SK-N-SH treated with all-trans-retinoic acid at 6 μM for 48 hours (cell line): ENCODE data around the gene SH2B3.

ENCODE experiments used
- ATAC-seq: fragments of 200-7000 bp; cut with Tn5 transposase; 3 replicates; pipeline ENCODE4 v1.9.1; 2020; ENCODE audit warnings: mild to moderate bottlenecking, moderate library complexity
- BACH2 ChIP-seq: fragments of 250-450 bp; sonication (Bioruptor Pico); IDR thresholded peaks from 2 replicates; pipeline ENCODE4 v1.9.0; 2021; ENCODE audit warnings: mild to moderate bottlenecking, borderline replicate concordance
- CSDC2 ChIP-seq: fragments of 250-450 bp; sonication (Bioruptor Pico); IDR thresholded peaks from 2 replicates; pipeline ENCODE4 v1.5.0; 2020; ENCODE audit warnings: mild to moderate bottlenecking, moderate library complexity
- ESRRG ChIP-seq: fragments of 250-450 bp; sonication (Bioruptor Pico); IDR thresholded peaks from 2 replicates; pipeline ENCODE4 v1.6.1; 2021; ENCODE audit warnings: mild to moderate bottlenecking
- GLIS3 ChIP-seq: fragments of 250-450 bp; sonication (Bioruptor Pico); IDR thresholded peaks from 2 replicates; pipeline ENCODE4 v1.5.0; 2020; ENCODE audit warnings: mild to moderate bottlenecking, moderate library complexity
- ISL1 ChIP-seq: fragments of 250-450 bp; sonication (Bioruptor Pico); IDR thresholded peaks from 2 replicates; pipeline ENCODE4 v2.1.2; 2022; ENCODE audit warnings: mild to moderate bottlenecking, moderate library complexity
- POU6F1 ChIP-seq: fragments of 250-450 bp; sonication (Bioruptor Pico); IDR thresholded peaks from 2 replicates; pipeline ENCODE4 v1.8.0; 2021; ENCODE audit warnings: low read depth, mild to moderate bottlenecking, moderate library complexity, borderline replicate concordance
- PPARA ChIP-seq: fragments of 250-450 bp; sonication (Bioruptor Pico); IDR thresholded peaks from 2 replicates; pipeline ENCODE4 v1.5.0; 2020; ENCODE audit warnings: mild to moderate bottlenecking, borderline replicate concordance
- RARB ChIP-seq: fragments of 250-450 bp; sonication (Bioruptor Pico); IDR thresholded peaks from 2 replicates; pipeline ENCODE4 v1.8.0; 2021; ENCODE audit warnings: mild to moderate bottlenecking, moderate library complexity
- TCF4 ChIP-seq: fragments of 250-450 bp; sonication (Bioruptor Pico); IDR thresholded peaks from 2 replicates; pipeline ENCODE4 v1.8.0; 2021; ENCODE audit warnings: mild to moderate bottlenecking, moderate library complexity, borderline replicate concordance
- TOX ChIP-seq: fragments of 250-450 bp; sonication (Bioruptor Pico); IDR thresholded peaks from 2 replicates; pipeline ENCODE4 v1.8.0; 2021; ENCODE audit warnings: mild to moderate bottlenecking, moderate library complexity, borderline replicate concordance
- TSHZ2 ChIP-seq: fragments of 250-450 bp; sonication (Bioruptor Pico); IDR thresholded peaks from 2 replicates; pipeline ENCODE4 v1.5.0; 2020; ENCODE audit warnings: mild to moderate bottlenecking, moderate library complexity
- ZC3H10 ChIP-seq: fragments of 250-450 bp; sonication (Bioruptor Pico); IDR thresholded peaks from 2 replicates; pipeline ENCODE4 v1.5.1; 2021; ENCODE audit warnings: mild to moderate bottlenecking, moderate library complexity
- ZFP3 ChIP-seq: fragments of 250-450 bp; sonication (Bioruptor Pico); IDR thresholded peaks from 2 replicates; pipeline ENCODE4 v1.5.0; 2020; ENCODE audit warnings: mild to moderate bottlenecking, moderate library complexity
- ZFP30 ChIP-seq: fragments of 450-650 bp; formaldehyde crosslinking; IDR thresholded peaks from 2 replicates; pipeline ENCODE4 v1.5.0; 2022; ENCODE audit warnings: mild to moderate bottlenecking, moderate library complexity
- ZNF565 ChIP-seq: fragments of 450-650 bp; formaldehyde crosslinking; conservative IDR thresholded peaks from 2 replicates; pipeline ENCODE4 v1.5.0; 2020; ENCODE audit warnings: low read depth, mild to moderate bottlenecking, moderate library complexity
- ZNF70 ChIP-seq: fragments of 450-650 bp; formaldehyde crosslinking; IDR thresholded peaks from 2 replicates; pipeline ENCODE4 v1.5.0; 2020; ENCODE audit warnings: mild to moderate bottlenecking, moderate library complexity
- ZNF8 ChIP-seq: fragments of 450-650 bp; formaldehyde crosslinking; IDR thresholded peaks from 2 replicates; pipeline ENCODE4 v1.5.0; 2020; ENCODE audit warnings: mild to moderate bottlenecking, moderate library complexity
- TF ChIP-seq, protein P1 (sequence below): fragments of 250-450 bp; sonication (Bioruptor Pico); IDR thresholded peaks from 2 replicates; pipeline ENCODE4 v1.5.1; 2020; ENCODE audit warnings: low read depth, mild to moderate bottlenecking, moderate library complexity
- TF ChIP-seq, protein P2 (sequence below): fragments of 250-450 bp; sonication (Bioruptor Pico); IDR thresholded peaks from 2 replicates; pipeline ENCODE4 v1.5.1; 2021; ENCODE audit warnings: mild to moderate bottlenecking, moderate library complexity

SH2B3 gene

GRCh38 chr12:111418594-111418880, 12.8 kb downstream of the SH2B3 start:
- ATAC-seq = no peak

DNA sequence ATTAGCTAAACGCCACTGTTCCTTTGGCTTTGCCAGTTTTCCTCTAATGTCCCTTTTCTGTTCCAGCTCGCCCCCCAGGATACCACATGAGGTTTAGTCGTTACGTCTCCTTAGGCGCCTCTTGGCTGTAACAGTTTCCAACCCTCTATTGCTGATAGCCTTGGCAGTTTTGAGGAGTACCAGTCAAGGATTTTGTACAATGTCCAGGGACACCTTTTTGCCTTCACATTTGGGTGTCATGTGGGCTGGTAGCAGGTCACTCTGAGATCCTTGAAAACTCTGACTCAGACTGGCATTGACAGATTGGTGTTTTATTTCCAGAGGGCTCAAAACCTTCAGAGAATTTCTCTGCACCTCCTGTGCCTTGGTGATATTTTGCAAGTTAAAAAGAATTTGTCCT, 14.1 kb downstream of the SH2B3 start:
- ATAC-seq = no peak
- no peak for TF ChIP-seq ZC3H10 (CRISPR knock-in tag)

More at GRCh38 chr12:111418594-111418880, 12.8 kb downstream of the SH2B3 start:
- no peak for TF ChIP-seq ZFP3 (CRISPR knock-in tag)
- no peak for TF ChIP-seq ESRRG (CRISPR knock-in tag)
- TF ChIP-seq TSHZ2 (CRISPR knock-in tag) = no peak
- TF ChIP-seq, protein P1, sequence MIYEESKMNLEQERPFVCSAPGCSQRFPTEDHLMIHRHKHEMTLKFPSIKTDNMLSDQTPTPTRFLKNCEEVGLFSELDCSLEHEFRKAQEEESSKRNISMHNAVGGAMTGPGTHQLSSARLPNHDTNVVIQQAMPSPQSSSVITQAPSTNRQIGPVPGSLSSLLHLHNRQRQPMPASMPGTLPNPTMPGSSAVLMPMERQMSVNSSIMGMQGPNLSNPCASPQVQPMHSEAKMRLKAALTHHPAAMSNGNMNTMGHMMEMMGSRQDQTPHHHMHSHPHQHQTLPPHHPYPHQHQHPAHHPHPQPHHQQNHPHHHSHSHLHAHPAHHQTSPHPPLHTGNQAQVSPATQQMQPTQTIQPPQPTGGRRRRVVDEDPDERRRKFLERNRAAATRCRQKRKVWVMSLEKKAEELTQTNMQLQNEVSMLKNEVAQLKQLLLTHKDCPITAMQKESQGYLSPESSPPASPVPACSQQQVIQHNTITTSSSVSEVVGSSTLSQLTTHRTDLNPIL (CRISPR knock-in tag) = no peak
- TF ChIP-seq, protein P2, sequence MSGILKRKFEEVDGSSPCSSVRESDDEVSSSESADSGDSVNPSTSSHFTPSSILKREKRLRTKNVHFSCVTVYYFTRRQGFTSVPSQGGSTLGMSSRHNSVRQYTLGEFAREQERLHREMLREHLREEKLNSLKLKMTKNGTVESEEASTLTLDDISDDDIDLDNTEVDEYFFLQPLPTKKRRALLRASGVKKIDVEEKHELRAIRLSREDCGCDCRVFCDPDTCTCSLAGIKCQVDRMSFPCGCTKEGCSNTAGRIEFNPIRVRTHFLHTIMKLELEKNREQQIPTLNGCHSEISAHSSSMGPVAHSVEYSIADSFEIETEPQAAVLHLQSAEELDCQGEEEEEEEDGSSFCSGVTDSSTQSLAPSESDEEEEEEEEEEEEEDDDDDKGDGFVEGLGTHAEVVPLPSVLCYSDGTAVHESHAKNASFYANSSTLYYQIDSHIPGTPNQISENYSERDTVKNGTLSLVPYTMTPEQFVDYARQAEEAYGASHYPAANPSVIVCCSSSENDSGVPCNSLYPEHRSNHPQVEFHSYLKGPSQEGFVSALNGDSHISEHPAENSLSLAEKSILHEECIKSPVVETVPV (CRISPR knock-in tag) = no peak
- no peak for TF ChIP-seq BACH2 (CRISPR knock-in tag)
- TF ChIP-seq TOX (CRISPR knock-in tag) = no peak
- no peak for TF ChIP-seq TCF4 (CRISPR knock-in tag)
- no peak for TF ChIP-seq POU6F1 (CRISPR knock-in tag)
- no peak for TF ChIP-seq ZFP30
- no peak for TF ChIP-seq ZNF565
- no peak for TF ChIP-seq GLIS3 (CRISPR knock-in tag)
- TF ChIP-seq CSDC2 (CRISPR knock-in tag) = no peak
- TF ChIP-seq RARB (CRISPR knock-in tag) = no peak
- TF ChIP-seq PPARA (CRISPR knock-in tag) = no peak
- no peak for TF ChIP-seq ZNF8
- TF ChIP-seq ISL1 = no peak
- no peak for TF ChIP-seq ZC3H10 (CRISPR knock-in tag)
- TF ChIP-seq, all 23 proteins: peak for 0

DNA sequence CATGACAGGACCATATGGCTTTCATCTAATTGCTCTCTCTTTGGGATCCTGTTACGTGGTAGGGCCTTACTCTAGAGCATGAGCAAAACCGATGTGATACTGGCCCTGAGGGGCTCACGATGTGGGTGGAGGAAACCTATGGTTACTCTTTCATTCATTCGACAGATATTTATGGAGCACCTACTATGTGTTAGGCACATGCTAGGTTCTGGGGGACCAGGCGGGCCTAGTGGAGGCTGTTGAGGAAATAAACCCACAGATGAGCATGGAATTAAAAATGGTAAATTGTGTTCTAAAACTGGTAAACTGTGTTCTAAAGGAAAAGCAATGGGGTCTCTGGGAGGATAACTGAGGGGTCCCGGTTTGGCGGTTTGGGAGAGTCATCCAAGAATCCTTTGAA, 14.8 kb downstream of the SH2B3 start:
- no peak for ATAC-seq
- TF ChIP-seq TCF4 (CRISPR knock-in tag) (no peak), PPARA (CRISPR knock-in tag) (no peak)

DNA sequence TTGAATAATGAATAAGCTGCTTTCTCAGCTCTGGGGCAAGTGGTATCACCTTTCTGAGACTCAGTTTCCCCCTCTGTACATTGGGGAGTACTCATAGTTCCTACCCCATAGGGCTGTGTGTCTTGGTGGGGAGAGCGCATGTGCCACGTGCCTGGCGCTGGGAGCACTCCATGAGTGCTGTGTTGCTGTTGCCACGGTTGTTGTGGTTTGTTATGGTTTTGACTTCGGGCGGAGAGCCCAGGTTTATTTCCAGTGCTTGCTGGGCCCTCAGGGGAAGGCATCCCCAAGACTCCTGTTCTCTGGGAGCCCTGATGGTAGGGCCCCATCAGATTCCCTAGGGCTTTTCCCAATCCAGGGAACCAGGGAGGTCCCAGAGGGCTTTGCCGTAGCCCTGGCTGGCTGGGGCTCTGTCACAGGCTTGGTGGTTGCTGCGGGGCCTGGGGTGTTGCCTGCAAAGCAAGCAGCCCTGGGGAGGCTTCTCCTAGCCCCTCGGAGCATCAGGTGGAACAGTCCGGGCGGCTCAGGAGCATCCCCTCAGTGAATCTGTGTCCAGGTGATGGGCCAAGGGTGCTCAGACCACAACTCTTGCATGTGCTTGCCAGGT, 18.6 kb downstream of the SH2B3 start:
- ATAC-seq = no peak
- TF ChIP-seq ZNF70 (no peak), ZNF8 (no peak), RARB (CRISPR knock-in tag) (no peak), ZC3H10 (CRISPR knock-in tag) (no peak), ISL1 (no peak)
- TF ChIP-seq, protein P2 (CRISPR knock-in tag) = no peak
